Activated CD4-positive, alpha-beta T cell treated with anti-CD3 and anti-CD28 coated beads for 48 hours (primary cell): ENCODE measurements around the gene ABLIM1.
A peak's percentile ranks its signal among the peaks of the same experiment; 100 is the strongest.

Source experiments
- DNase-seq: peaks from one replicate; pipeline ENCODE4 v3.0.0-alpha.2; 2020

The ABLIM1 gene

DNA sequence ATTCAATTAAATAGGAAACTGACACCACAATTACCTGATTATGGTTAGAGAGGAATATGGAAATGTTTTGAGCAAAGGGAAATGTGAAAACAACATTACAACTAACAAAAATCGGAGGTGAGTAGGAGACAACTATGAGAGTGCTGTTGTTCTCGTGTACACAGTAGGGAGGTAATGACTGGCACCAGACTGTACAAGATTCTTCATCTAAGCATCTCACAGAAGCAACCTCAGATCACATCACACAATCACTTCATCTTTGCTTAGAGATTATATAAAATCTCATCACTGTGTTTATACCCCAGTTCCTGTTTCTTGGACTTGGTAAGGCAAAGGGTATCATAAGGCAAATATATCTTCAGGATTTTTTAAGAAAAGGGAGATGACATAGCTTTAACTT, 14.9 kb downstream of the ABLIM1 start:
- DNase-seq = no peak

DNA sequence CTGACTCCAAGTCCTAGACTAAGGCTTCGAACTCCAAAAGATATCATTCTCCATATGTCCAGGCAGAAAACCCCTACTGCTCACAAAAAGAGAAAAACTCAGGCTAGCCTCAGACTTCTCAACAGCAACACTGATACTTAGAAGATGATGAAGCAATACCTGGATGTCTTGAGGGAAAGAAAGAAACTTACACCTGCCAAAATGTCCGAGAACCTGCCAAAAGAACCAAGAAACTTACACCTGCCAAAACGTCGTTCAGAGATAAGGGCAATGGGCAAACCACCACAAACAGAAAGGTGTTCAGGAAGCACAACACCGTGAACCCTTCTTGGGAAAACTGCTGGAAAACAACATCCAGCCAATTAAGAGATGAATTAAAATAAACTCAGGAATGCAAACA, 15.3 kb downstream of the ABLIM1 start:
- DNase-seq = no peak

- no peak for DNase-seq
Measured at GRCh38 chr10:114638821-114639625, 19.1 kb downstream of the ABLIM1 start.

DNA sequence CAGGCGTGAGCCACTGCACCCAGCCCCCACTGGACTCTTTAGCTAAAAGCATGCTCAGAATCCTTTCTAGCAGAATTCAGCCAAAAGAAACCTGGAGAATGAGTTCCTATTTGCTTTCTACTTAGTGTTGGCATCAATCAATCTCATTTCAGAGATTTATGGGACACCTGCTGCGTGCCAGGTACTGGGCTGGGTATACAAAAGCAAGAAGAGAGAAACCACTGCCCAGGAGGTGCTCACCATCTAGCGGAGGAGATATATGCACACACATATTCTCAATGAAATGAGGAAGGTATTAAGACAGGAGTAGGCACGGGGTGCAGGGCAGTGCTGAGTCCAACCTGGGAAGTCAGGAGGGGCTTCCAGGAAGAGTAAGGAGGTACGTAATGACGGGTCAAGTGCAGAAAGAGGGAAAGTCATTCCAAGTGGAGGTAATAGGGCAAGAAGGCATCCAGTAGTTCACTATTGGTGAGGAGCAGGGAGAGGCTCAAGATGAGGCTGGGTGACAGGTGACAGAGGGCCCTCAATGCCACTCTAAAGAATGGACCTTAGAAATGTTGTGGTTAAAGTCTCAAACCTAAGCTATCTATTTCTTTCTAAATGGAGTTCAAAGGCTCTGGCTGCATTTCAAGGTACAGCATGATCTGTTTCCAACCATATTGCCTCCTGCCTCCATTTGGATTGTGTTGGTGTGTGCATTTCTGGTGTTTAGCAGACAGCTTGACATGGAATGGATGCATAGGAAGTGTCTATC, 22.1 kb downstream of the ABLIM1 start:
- no peak for DNase-seq

DNA sequence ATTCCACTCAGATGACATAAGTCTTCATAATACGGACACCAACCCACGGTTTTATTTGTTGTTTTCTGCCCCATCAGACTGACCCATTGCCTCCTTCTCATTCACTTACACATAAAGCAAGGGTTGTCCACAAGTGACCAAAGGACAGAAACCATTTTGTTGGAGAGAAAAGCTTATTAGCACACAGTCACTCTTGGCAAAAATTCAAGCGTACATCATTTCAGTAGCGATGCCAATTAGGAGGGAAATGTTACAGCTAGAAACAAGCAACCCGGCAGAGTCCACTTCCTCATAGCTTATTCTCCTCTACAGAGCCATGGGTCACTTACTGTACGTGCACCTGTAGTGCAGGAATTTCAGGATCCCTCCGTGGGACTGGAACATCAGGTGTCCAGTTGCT, 23.0 kb downstream of the ABLIM1 start:
- DNase-seq = no peak

- DNase-seq = no peak
Measured at GRCh38 chr10:114634609-114634979, 23.5 kb downstream of the ABLIM1 start.

DNA sequence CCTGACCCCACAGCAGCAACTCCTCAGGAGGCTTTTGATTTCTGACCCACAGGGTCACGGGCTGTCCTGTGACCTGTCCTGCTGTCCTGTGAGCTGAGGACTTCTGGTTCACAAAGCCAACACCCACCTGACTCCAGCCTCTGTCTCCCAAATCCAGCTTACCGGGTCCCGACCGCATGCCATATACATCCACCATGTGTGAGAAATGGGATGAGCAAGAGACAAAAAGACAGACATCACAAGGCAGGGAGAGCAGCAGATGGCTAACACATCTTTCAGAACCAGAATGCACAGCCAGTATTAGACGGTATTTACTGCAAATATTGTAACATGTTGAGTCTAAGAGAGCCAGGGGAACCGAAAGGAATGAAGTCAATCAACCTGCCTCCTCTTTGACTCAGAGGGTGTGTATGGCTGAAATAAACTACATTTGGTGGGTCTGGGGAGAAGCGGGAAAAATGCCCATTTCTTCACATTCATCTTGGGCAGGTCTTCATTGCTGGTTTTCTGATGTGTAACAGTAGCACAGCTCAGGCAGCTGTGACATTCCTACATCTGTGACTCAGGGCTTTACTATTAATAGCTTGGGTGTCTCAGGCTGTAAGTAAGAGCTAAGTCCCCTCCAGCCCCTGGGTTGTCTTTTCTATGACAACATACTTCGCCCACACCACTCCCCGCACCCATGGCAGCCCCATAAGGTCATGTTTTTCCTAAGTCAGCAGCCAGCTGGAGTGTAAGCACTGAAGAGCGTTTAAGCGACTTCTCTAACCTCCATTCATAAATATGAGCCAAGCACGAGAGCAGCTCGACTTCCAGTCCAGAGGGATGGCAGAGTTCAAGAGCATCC, 25.0 kb downstream of the ABLIM1 start:
- DNase-seq = no peak

GRCh38 chr10:114631666-114632417, 26.2 kb downstream of the ABLIM1 start:
- DNase-seq = peak; percentile 27

- no peak for DNase-seq
Measured at GRCh38 chr10:114631090-114631665, 26.9 kb downstream of the ABLIM1 start.

DNA sequence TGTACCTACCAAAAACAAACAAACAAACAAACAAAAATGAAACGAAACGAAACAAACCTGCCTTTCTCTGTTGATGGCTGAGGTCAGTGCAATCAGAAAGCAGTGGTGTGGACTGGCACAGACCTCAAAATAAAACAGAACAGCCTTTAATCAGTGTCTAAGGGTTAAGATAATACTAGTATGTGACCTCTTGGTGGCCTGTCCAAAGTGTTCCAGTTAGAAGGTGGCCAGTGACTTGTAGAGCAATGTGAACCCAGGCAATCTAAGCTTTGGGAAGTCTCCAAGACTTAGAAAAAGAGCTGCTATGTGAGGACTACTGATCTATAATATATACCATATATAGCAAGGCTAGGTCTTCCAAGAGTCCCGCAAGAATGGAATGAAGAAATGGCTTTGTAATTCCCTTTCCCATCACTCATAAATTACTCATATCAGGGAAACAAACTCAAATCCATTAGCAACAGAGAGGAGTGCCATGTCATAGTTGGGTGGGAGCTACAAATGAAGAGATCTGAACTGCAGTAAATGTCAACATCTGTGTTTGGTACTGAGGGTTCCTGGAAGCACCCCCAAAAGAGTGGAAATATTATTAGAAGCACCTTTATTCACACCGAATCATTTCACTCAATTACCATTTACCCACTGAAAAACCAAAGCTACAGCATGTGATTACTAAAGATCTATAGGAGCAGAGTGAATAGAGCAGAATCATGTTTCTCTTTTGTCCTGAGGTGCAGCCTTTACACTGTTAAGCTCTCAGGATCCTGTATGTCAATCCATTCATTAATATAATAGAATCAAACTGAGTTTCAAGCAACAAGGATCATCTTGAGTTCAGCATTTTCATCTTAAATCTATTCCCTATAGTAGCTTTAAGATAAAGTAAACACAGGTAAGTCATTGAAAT, 28.0 kb downstream of the ABLIM1 start:
- no peak for DNase-seq

DNA sequence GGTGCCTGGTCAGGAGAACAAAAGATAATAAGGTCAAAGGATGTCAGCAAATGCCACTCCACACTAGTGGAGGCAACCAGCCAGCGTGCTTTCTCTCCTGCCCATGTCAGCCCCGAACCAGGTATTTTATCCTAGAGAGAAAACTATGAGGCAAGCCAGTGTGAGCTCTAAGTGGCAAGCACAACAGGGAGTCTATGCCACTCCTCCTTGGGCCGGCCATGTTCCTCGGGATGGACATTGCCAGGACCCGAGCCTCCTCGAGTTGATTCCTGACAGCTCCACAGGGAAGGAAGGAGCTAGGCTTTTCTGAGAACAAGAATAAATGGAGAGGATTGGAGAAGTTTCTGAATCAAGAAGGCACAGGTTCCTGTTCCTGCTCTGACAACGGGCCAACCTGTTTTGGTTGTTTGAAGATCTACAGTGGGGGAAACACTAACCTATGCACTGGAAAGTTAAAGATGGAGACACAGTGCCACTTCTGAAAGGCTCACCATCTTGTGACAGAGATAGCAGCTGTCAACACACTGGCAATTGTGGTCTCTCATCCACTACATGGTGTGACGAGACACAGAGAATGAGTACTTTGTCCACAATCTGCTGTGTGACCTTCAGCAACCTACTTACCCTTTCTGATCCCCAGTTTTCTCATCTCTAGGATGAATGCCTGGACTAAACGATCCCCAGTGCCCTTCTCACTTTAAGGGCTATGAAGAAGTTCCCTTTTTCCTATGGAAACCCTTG, 28.8 kb downstream of the ABLIM1 start:
- no peak for DNase-seq

- no peak for DNase-seq
Measured at GRCh38 chr10:114628106-114628505, 30.0 kb downstream of the ABLIM1 start.

GRCh38 chr10:114626841-114627240, 31.2 kb downstream of the ABLIM1 start:
- no peak for DNase-seq

GRCh38 chr10:114624951-114625780, 32.9 kb downstream of the ABLIM1 start:
- DNase-seq = no peak

GRCh38 chr10:114624422-114624821, 33.7 kb downstream of the ABLIM1 start:
- no peak for DNase-seq

- DNase-seq = no peak
Measured at GRCh38 chr10:114623661-114624294, 34.3 kb downstream of the ABLIM1 start.

- no peak for DNase-seq
Measured at GRCh38 chr10:114623155-114623554, 34.9 kb downstream of the ABLIM1 start.

DNA sequence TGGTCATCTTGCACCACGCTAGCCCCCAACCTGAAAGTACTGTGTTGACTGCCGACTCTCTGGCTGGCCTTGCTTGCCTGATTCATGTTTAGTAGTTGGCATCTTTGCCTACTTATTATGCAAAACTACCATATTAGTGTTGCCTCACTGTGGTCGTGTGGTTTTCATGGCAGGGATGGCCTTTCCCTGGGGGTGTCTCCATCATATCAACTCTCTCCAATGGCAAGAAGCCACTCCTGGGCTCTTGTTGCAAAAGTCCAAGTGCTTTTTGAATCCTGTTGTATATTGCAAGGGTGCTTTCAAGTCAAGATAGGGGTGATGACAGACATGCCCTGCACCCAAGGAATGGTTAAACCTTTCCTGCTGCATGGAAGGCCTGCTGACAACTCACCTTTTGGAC, 39.4 kb downstream of the ABLIM1 start:
- DNase-seq = no peak

DNA sequence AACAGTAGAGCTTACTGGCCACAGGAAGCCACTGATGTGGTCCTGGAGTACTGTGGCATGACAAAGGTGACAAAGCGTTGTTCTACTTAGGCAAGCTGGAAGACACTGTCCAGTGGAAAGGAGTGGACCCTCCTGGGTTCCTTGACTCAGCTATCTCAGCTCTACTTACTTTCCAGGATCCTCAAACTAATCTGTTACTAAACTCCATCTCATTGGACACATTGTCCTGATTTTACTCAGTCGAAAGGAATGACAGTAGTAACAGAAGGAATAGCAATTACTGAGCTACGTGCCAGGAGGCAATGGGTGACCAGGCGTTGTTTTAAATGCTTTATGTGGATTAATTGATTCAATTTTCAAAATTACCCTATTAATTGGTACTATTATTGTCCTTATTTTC, 41.6 kb downstream of the ABLIM1 start:
- DNase-seq = no peak
